HG03108 (cell line): ENCODE measurements around the gene OR8B2.
"Not testable (repeated sequence)": the region's sequence is repeated elsewhere in the genome, so short reads cannot be mapped to it uniquely, and the experiment has no call there.

Source experiments
- ATAC-seq: cut with Tn5 transposase; IDR thresholded peaks from one replicate; pipeline ENCODE4 v1.9.1; 2021; ENCODE audit warnings: moderate library complexity; ENCODE audit not compliant: unreplicated experiment

The OR8B2 gene, protein sequence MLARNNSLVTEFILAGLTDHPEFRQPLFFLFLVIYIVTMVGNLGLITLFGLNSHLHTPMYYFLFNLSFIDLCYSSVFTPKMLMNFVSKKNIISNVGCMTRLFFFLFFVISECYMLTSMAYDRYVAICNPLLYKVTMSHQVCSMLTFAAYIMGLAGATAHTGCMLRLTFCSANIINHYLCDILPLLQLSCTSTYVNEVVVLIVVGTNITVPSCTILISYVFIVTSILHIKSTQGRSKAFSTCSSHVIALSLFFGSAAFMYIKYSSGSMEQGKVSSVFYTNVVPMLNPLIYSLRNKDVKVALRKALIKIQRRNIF

GRCh38 chr11:124384399-124384798 is at the start of gene OR8B2:
TSS of gene OR8B2 (minus strand) at chr11:124384499. CDS start at chr11:124383343, 1,156 bp downstream.
- ATAC-seq, result no peak

DNA sequence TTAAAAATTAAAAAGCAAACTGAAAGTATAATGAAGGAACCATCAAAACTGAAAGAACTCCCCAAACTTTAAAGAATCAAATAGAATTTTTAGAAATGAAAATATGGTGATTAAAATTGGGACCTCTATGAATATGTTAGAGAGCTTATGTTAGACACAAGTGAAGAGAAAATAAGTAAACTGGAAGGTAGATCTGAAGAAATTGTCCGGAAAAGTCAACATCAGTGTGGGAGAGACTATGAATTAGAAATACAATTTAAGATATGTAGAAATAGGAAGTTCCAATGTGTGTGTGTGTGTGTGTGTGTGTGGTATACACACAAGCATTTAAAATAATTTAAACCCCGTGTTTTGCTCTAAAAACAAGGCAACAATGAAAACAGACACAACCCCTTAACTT is 45.3 kb upstream of the OR8B2 start:
- no peak for ATAC-seq

DNA sequence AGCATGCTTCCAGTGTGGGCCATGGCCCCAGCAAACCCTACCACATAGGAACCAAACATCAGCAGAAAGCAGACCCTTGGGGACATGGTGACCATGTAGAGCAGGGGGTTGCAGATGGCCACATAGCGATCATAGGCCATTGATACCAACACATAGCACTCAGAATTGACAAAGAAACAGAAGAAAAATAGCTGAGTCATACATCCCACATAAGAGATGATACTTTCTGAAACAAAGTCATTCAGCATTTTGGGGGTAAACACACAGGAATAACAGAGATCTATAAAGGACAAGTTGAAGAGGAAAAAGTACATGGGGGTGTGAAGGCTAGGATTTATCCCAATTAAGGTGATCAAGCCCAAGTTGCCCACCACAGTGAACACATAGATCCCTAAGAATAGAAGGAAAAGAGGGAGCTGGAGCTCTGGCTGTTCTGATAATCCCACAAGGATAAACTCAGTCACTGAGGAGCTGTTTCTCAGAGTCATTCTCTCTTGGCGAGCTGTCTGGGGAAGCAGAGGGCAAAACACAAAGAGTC is 40.2 kb upstream of the OR8B2 start, which contains the start of gene OR8B4:
Gene OR8B4 (minus strand): TSS at position 488 of the 538 bp plus-strand sequence. CDS start 0 bp downstream, at position 488.
- no peak for ATAC-seq

DNA sequence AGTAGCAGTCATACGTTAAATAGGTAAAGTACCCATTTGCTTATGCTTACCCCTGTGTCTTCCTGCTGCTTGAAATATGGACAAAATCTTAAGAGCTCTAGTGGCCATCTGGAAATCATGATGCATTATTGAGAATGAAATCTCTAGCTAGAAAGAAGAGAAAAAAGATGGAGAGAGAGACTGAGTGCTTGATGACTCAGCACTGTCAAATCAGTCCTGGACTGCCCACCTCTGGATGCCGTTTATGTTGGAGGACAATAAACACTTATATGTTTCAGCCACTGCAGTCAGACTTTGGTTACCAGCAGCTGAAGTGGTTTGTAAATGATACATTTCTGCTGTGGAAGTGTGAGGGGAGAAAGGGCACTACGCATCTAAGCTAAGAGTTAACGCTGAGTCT is 36.7 kb upstream of the OR8B2 start:
- ATAC-seq, result no peak

- ATAC-seq, result no peak
Observed at GRCh38 chr11:124415356-124415923, 31.1 kb upstream of the OR8B2 start.

GRCh38 chr11:124409906-124410305 is 25.6 kb upstream of the OR8B2 start:
- ATAC-seq, result no peak

GRCh38 chr11:124405581-124405980 is 21.3 kb upstream of the OR8B2 start:
- no peak for ATAC-seq

DNA sequence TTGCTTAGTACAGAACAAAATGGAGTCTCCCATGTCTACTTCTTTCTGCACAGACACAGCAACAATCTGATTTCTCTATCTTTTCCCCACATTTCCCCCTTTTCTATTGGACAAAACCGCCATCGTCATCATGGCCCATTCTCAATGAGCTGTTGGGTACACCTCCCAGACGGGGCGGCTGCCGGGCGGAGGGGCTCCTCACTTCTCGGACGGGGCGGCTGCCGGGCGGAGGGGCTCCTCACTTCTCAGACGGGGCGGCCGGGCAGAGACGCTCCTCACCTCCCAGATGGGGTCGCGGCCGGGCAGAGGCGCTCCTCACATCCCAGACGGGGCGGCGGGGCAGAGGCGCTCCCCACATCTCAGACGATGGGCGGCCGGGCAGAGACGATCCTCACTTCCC is 18.9 kb upstream of the OR8B2 start:
- not testable (repeated sequence) for ATAC-seq

DNA sequence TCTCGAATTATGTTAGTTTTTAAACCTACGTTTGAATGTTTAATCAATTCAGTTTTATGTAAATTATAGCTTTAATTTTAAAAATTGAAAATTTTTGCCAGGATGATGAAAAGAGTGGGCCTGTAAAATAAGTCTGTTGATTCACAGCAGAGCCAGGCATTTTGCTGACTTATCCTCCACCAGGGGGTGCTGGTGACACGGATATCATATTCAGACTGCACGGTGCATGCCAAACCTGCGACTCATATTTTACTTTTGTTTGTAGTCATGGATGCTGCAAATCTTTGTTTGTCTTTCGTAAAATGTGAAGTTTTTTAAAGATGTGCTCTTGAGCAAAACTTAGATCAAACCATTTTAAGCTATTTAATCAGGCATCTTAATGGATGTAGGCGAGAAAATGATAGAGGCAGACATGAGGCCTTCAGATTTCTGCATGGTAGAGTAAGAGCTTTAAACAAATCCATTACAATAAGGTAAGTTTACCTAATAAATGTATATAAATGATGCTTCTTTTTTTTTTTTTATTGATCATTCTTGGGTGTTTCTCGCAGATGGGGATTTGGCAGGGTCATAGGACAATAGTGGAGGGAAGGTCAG is 18.1 kb upstream of the OR8B2 start:
- peak; percentile 61 for ATAC-seq

GRCh38 chr11:124398924-124399323 is 14.6 kb upstream of the OR8B2 start, which contains the start of gene OR8B3:
TSS of gene OR8B3 (minus strand) at chr11:124399024. CDS start at chr11:124397351, 1,673 bp downstream.
- ATAC-seq, result no peak

- not testable (repeated sequence) for ATAC-seq
Observed at GRCh38 chr11:124396847-124397246, 12.5 kb upstream of the OR8B2 start.

DNA sequence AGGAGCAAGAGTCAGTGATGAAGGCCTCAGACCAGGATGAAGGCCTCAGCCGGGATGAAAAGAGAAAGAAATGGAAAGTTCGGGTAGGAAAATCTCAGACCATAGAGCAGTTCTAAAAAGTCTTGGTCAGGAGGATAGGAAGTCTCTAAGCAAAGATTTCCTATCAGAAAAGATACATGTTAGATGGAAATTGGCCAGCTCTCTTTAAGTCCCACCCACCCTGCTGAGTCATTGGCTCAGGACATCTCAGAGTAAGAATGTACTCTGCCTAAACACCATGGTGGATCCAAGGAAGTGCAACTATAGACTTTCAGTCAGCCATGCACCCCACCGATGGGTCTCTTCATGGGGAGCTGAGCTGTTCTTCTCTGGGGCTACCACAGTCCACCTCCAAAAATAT is 10.1 kb upstream of the OR8B2 start:
- no peak for ATAC-seq

DNA sequence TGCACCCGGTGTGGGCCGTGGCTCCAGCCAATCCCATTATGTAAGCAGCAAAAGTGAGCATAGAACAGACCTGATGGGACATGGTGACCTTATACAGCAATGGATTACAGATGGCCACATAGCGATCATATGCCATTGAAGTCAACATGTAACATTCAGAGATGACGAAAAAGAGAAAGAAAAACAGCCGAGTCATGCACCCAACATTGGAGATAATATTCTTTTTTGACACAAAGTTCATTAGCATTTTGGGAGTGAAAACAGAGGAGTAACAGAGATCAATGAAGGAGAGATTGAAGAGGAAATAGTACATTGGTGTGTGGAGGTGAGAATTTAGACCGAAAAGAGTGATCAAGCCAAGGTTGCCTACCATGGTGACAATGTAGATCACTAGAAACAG is 1.4 kb downstream of the OR8B2 start:
- ATAC-seq, result not testable (repeated sequence)

DNA sequence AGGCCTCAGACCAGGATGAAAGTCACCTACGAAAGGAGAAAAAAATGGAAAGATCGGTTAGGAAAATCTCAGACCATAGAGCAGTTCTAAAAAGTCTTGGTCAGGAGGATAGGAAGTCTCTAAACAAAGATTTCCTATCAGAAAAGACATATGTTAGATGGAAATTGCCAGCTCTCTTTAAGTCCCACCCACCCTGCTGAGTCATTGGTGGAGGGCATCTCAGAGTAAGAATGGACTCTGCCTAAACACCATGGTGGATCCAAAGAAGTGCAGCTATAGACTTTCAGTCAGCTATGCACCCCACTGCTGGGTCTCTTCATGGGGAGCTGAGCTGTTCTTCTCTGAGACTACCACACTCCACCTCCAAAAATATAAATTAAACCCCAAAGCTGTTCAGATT is 3.7 kb downstream of the OR8B2 start:
- no peak for ATAC-seq

DNA sequence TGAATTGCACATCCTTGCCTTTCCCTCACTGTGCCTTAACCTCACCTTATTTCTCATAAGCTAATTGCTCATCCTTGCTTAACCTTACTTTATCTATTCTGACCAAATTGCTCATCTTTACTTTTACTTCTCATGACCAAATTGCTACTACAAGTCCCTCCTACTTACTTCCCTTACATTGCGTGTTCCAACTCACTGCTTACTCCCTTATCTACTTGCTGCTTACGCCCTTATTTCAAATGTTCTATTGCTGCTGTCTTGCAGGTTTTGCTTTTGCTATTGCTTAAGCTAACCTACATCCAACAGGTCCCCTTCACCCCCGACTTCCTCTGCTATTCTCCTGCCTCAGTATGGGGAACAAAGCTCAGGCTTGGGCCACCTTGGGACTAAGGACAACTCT is 8.0 kb downstream of the OR8B2 start:
- ATAC-seq, result no peak

DNA sequence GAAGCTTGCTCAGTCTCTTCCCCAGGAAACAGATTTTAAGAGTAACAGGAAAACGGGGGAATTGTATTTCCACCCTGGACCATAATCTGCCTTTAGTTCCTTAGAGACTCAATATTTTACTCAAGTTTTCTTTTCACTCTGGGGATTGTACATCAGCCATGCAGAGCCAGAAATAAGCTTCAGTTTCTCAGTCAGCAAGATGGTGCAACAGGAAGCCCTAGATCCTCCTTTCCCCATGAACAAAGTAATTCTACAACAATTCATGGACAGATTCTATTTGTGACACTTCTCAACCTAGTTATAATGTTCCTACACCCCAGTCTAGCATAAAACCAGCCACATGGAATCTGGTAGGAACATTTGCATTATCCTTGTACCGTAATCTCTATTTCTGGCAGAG is 24.7 kb downstream of the OR8B2 start:
- ATAC-seq, result no peak

GRCh38 chr11:124346311-124346955 is 37.9 kb downstream of the OR8B2 start:
- ATAC-seq, result no peak

- no peak for ATAC-seq
Observed at GRCh38 chr11:124344346-124344745, 40.0 kb downstream of the OR8B2 start.

DNA sequence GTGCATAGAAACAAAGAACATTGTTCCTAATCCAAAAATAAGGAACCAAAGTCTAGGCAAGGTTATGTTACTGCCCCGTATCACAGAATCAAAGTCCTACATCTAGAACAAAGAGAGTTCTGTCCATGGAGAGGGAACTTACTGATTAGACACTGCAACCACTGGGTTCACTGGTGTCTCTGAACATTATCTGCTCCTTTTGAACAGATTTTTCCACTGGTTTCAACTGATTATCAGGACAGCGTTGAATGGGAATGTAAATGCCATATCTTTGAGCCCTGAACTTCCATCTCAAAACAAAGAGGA is 44.2 kb downstream of the OR8B2 start:
- no peak for ATAC-seq

DNA sequence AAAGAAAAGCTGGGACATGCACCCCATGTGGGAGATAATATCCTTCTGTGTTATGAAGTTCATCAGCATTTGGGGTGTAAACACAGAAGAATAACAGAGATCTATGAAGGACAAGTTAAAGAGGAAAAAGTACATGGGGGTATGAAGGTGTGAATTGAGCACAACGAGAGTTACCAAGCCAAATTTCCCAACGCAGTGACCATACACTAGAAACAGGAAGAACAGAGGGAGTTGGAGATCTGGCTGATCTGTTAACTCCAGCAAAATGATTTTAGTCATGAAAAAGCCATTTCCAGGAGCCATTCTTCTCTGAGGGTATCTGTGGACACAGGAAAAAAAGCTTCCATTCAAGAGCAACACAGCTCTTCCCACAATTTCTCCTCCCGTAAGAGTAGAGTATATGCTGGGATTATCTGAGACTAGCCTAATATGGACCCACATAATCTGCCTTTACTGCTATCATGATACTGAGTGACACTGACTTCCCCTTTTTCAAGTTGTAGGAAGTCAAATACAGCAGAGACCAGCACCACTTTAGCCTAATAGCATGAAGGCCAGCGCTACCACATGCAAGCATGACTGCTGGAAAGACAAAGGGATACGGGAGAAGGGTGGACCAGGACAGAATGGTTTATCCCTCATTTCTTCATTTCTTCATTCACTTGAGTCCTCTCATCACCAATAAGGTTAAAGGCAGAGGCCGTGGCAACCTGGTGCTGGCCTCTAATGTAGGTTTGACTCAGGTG is 44.7 kb downstream of the OR8B2 start:
- no peak for ATAC-seq
